Heart left ventricle (tissue), 13 donors: ENCODE results near the gene CNTRL.

Source experiments
- CTCF ChIP-seq, 12 donors: fragments of 200-600 bp; sonication (generic) in 4 of 12; IDR thresholded peaks; one replicate each; pipeline versions ENCODE4 v1.5.0 to v1.8.0; 2018 to 2022; ENCODE audit warnings: antibody characterized with exemption in 12 of 12, mild to moderate bottlenecking in 5 of 12
- POLR2A ChIP-seq, 2 donors: fragments of 450-650 bp; IDR thresholded peaks; one replicate each; pipeline ENCODE4 v1.6.1; 2017; ENCODE audit warnings: antibody characterized with exemption in 2 of 2, mild to moderate bottlenecking in 2 of 2, moderate library complexity in 2 of 2
- donor health status: ischemic (EF 13 %, LVEDD 7.1; RV severe dilation, severe dysfunction).
- donor health status: DM: no; HTN: yes; CAD: no.
- donor health status: DM: no; HTN: no; CAD: no.
- donor health status: ischemic (EF 25% LVEDD 6.9; RV normal size, moderate dysfunction).
- donor health status: ischemic (EF 25% LVEDD 5.7; RV mildly dilated, moderate dysfunction).
- donor health status: ischemic (EF 35%, LVEDD 5.7; RV mildly dilated, moderate dysfunction).
- donor health status: nonischemic (EF 11% LVEDD 7.7; RV severe dilation, severe dysfunction).
- donor health status: DM: yes; HTN: yes; CAD: no.
- donor health status: PGD.
- donor health status: ischemic (EF 29% LVEDD 5.4; RV normal size, mild dysfunction).
- donor health status: nonischemic (EF 23%, LVEDD 6.1; RV moderate dilation, normal function).

- no peak for TF ChIP-seq CTCF (IDR thresholded peaks at IDR 0.05)
- no peak for TF ChIP-seq POLR2A (IDR thresholded peaks at IDR 0.05)
Observed at GRCh38 chr9:121184463-121184862, 109.7 kb downstream of the CNTRL start.
